Loucy (cell line): Measurements from ENCODE around the gene QRICH1.

Experiments used
- H2AFZ ChIP-seq: fragments of 200-600 bp; sonication (generic); 2 replicates; pipeline ENCODE4 v1.6.0; 2016; ENCODE audit warnings: antibody characterized with exemption, mild to moderate bottlenecking, low read length, moderate library complexity
- H3F3A ChIP-seq: fragments of 200-600 bp; 2 replicates; pipeline ENCODE4 v1.6.0; 2016; ENCODE audit warnings: antibody characterized with exemption, low read depth, mild to moderate bottlenecking
- H3K27me3 ChIP-seq: fragments of 200-600 bp; sonication (generic); 2 replicates; pipeline ENCODE4 v1.6.1; 2014; ENCODE audit warnings: low read length, mild to moderate bottlenecking; ENCODE audit not compliant: insufficient read depth, poor library complexity, severe bottlenecking
- H3K36me3 ChIP-seq: fragments of 200-600 bp; sonication (generic); 2 replicates; pipeline ENCODE4 v1.6.1; 2016; ENCODE audit warnings: low read length; ENCODE audit not compliant: insufficient read depth
- H3K4me1 ChIP-seq: fragments of 200-600 bp; sonication (generic); 2 replicates; pipeline ENCODE4 v1.5.1; 2014; ENCODE audit warnings: low read length, mild to moderate bottlenecking; ENCODE audit not compliant: insufficient read depth, poor library complexity, severe bottlenecking
- H3K4me2 ChIP-seq: fragments of 200-600 bp; sonication (generic); 2 replicates; pipeline ENCODE4 v1.6.0; 2014; ENCODE audit warnings: antibody characterized with exemption, low read length, low read depth, mild to moderate bottlenecking; ENCODE audit not compliant: poor library complexity, severe bottlenecking
- H3K4me3 ChIP-seq: fragments of 200-600 bp; sonication (generic); 2 replicates; pipeline ENCODE4 v1.5.1; 2014; ENCODE audit warnings: low read length, mild to moderate bottlenecking, mixed read lengths; ENCODE audit not compliant: poor library complexity, severe bottlenecking
- H3K79me2 ChIP-seq: fragments of 200-600 bp; sonication (generic); 2 replicates; pipeline ENCODE4 v1.6.1; 2014; ENCODE audit warnings: low read length; ENCODE audit not compliant: insufficient read depth
- H3K9ac ChIP-seq: fragments of 200-600 bp; sonication (generic); 2 replicates; pipeline ENCODE4 v1.6.0; 2014; ENCODE audit warnings: mild to moderate bottlenecking, low read depth, low read length, moderate library complexity; ENCODE audit not compliant: poor library complexity, severe bottlenecking
- H3K9me2 ChIP-seq: fragments of 200-600 bp; sonication (generic); replicated peaks from 2 replicates; pipeline ENCODE4 v1.6.1; 2016; ENCODE audit warnings: low read depth, low read length, mixed read lengths
- H3K9me3 ChIP-seq: fragments of 200-600 bp; sonication (generic); 2 replicates; pipeline ENCODE4 v1.6.1; 2014; ENCODE audit warnings: mild to moderate bottlenecking, antibody characterized with exemption, low read length, low read depth; ENCODE audit not compliant: insufficient read depth
- H4K20me1 ChIP-seq: fragments of 200-600 bp; sonication (generic); 2 replicates; pipeline ENCODE4 v1.6.0; 2014; ENCODE audit warnings: antibody characterized with exemption, low read length, mild to moderate bottlenecking; ENCODE audit not compliant: insufficient read depth, poor library complexity, severe bottlenecking
- EZH2phosphoT487 ChIP-seq: fragments of 200-600 bp; IDR thresholded peaks from 2 replicates; pipeline ENCODE4 v1.6.1; 2018; ENCODE audit warnings: antibody characterized with exemption, mild to moderate bottlenecking, moderate library complexity, borderline replicate concordance
- TF ChIP-seq, protein P1 (sequence below): fragments of 200-600 bp; sonication (generic); conservative IDR thresholded peaks from 2 replicates; pipeline ENCODE4 v1.5.1; 2014; ENCODE audit warnings: mild to moderate bottlenecking, antibody characterized with exemption, low read length

The QRICH1 gene

DNA sequence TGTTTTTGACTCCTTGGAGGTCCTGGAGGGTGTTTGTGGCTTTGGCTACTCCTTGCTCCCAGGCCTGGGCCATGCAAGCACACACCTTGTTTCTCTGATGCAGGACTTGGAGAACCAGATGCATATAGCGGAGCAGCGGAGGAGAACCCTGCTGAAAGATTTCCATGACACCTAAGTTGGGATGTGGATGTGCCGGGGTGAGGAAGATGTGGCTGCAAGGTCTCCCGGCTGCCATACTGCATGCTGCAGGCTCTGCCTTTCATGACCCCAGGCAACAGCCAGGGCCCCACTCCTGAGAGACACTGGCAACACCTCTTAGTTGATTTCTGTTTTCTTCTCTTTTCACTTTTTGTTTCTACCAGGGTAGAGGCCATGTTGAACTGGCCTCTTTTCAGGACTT, 110.8 kb downstream of the QRICH1 start:
- Histone ChIP-seq H2AFZ (no peak overlapping the region), H3K4me2 (no peak overlapping the region), H3K4me3 (no peak overlapping the region), H3K9ac (no peak overlapping the region), H3K79me2 (no peaks in the 10 kb centered on the region), H4K20me1 (no peaks in the 10 kb centered on the region), H3K9me2 (no peaks in the 10 kb centered on the region), H3K4me1 (no peaks in the 10 kb centered on the region), H3K36me3 (peaks cover 55% of the 10 kb centered on the region; the same call in 1 of the 2 replicates), H3F3A (no peaks in the 10 kb centered on the region), H3K27me3 (no peaks in the 10 kb centered on the region), H3K9me3 (no peaks in the 10 kb centered on the region)
- TF ChIP-seq, protein P1, sequence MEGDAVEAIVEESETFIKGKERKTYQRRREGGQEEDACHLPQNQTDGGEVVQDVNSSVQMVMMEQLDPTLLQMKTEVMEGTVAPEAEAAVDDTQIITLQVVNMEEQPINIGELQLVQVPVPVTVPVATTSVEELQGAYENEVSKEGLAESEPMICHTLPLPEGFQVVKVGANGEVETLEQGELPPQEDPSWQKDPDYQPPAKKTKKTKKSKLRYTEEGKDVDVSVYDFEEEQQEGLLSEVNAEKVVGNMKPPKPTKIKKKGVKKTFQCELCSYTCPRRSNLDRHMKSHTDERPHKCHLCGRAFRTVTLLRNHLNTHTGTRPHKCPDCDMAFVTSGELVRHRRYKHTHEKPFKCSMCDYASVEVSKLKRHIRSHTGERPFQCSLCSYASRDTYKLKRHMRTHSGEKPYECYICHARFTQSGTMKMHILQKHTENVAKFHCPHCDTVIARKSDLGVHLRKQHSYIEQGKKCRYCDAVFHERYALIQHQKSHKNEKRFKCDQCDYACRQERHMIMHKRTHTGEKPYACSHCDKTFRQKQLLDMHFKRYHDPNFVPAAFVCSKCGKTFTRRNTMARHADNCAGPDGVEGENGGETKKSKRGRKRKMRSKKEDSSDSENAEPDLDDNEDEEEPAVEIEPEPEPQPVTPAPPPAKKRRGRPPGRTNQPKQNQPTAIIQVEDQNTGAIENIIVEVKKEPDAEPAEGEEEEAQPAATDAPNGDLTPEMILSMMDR, result no peak
- TF ChIP-seq EZH2phosphoT487, result no peak

DNA sequence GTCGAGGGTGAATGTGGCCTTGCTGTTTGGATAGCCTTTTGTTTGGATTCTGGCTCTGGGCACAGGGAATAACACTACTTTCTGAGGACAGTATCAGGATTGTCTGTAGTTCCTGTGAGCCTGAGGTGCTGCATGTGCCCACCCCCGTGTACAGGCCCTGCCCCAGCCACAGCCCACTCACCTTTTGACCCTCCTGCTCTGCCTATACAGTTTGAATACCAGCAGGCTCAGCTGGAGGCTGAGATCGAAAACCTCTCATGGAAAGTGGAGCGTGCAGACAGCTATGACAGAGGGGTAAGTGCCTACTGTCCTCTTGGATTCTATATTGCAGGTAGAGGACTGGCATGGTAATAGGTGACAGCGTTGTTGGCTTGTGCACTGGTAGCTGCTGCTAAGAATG, 111.2 kb downstream of the QRICH1 start:
- Histone ChIP-seq H3K9me2 (no peaks in the 10 kb centered on the region), H3F3A (no peaks in the 10 kb centered on the region), H3K9ac (no peak overlapping the region), H2AFZ (no peak overlapping the region), H3K27me3 (no peaks in the 10 kb centered on the region), H3K9me3 (no peaks in the 10 kb centered on the region), H3K79me2 (no peaks in the 10 kb centered on the region), H3K4me2 (no peak overlapping the region), H4K20me1 (no peaks in the 10 kb centered on the region), H3K4me1 (no peaks in the 10 kb centered on the region), H3K4me3 (no peak overlapping the region), H3K36me3 (peaks cover 59% of the 10 kb centered on the region; the same call in 1 of the 2 replicates)
- TF ChIP-seq, protein P1, result no peak
- TF ChIP-seq EZH2phosphoT487, result no peak

DNA sequence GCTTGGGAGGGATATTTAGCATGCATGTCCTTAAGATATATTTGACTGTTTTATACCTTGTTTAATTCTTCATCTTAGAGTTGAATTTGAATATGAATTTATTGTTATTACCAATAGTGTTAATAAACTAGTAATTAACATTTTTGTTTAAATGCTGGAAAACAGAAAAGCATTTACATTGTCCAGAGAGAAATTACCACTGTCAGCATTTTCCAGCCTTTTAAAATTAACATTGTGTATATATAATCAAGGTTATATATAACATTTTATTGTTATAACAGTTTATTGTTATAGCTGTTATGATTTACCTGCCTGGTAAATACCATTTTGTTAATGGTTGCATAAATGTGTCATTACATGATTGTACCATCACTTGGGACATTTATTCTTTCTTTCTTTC, 111.9 kb downstream of the QRICH1 start:
- H4K20me1 ChIP-seq, result no peaks in the 10 kb centered on the region
- no peak for TF ChIP-seq EZH2phosphoT487
- TF ChIP-seq, protein P1, result no peak
- H3K4me1 ChIP-seq, result no peaks in the 10 kb centered on the region
- peaks cover 60% of the 10 kb centered on the region; the same call in 1 of the 2 replicates for H3K36me3 ChIP-seq
- H3K4me3 ChIP-seq, result no peak overlapping the region
- no peak overlapping the region for H3K4me2 ChIP-seq
- no peaks in the 10 kb centered on the region for H3K9me3 ChIP-seq
- no peaks in the 10 kb centered on the region for H3K79me2 ChIP-seq
- H3K9ac ChIP-seq, result no peak overlapping the region
- H3K9me2 ChIP-seq, result no peaks in the 10 kb centered on the region
- no peaks in the 10 kb centered on the region for H3F3A ChIP-seq
- H3K27me3 ChIP-seq, result no peaks in the 10 kb centered on the region
- no peak overlapping the region for H2AFZ ChIP-seq
